ENCODE data around the gene CR1L.
"Not testable (repeated sequence)": the region's sequence is repeated elsewhere in the genome, so short reads cannot be mapped to it uniquely, and the experiment has no call there.

GRCh38 chr1:207682872-207683434 lies 38.0 kb downstream of the CR1L start:
- TF ChIP-seq EZH2 (IDR thresholded peaks at IDR 0.05; ENCODE audit: low read length, unreplicated experiment); CTCF (conservative IDR thresholded peaks at IDR 0.05; ENCODE audit: low read depth, low read length): not testable (repeated sequence)

Data from PC-3 (cell line).